Neuronal stem cell (in vitro differentiated cells): ENCODE results near the gene S100P.
"Not testable (repeated sequence)": the region's sequence is repeated elsewhere in the genome, so short reads cannot be mapped to it uniquely, and the experiment has no call there.

Experiments
- DNase-seq: peaks from one replicate; pipeline ENCODE4 v3.0.0-alpha.2; 2013; ENCODE audit warnings: low spot score
- H2AFZ ChIP-seq: one replicate; pipeline ENCODE4 v1.6.1; 2013; ENCODE audit warnings: mild to moderate bottlenecking, low read length, inconsistent platforms
- H2AK5ac ChIP-seq: 2 replicates; pipeline ENCODE4 v1.6.1; 2013; ENCODE audit warnings: low read depth, mild to moderate bottlenecking, inconsistent platforms, low read length, moderate library complexity, mixed read lengths
- H2BK120ac ChIP-seq: 2 replicates; pipeline ENCODE4 v1.6.1; 2013; ENCODE audit warnings: low read depth, mild to moderate bottlenecking, inconsistent platforms, low read length, moderate library complexity, mixed read lengths
- H2BK12ac ChIP-seq: one replicate; pipeline ENCODE4 v1.6.1; 2013; ENCODE audit warnings: low read length, inconsistent platforms
- H2BK15ac ChIP-seq: 2 replicates; pipeline ENCODE4 v1.6.1; 2013; ENCODE audit warnings: mild to moderate bottlenecking, low read length, inconsistent platforms, mixed read lengths
- H2BK5ac ChIP-seq: one replicate; pipeline ENCODE4 v1.6.1; 2013; ENCODE audit warnings: inconsistent platforms, mild to moderate bottlenecking, low read length, moderate library complexity
- H3K14ac ChIP-seq: one replicate; pipeline ENCODE4 v1.6.1; 2013; ENCODE audit warnings: low read length, inconsistent platforms
- H3K18ac ChIP-seq: 2 replicates; pipeline ENCODE4 v1.6.1; 2013; ENCODE audit warnings: low read length, inconsistent platforms
- H3K23ac ChIP-seq: 2 replicates; pipeline ENCODE4 v1.6.1; 2013; ENCODE audit warnings: low read depth, mild to moderate bottlenecking, mixed read lengths, low read length, inconsistent platforms; ENCODE audit not compliant: poor library complexity
- H3K27ac ChIP-seq: replicated peaks from 3 replicates; pipeline ENCODE4 v1.5.1; 2013; ENCODE audit warnings: low read length, inconsistent platforms
- H3K27me3 ChIP-seq, 3 experiments: 2 replicates each; pipeline ENCODE4 v1.6.1; 2013; ENCODE audit warnings: low read length in 3 of 3, mild to moderate bottlenecking in 2 of 3, inconsistent platforms in 1 of 3, low read depth in 1 of 3, mixed read lengths in 1 of 3, moderate library complexity in 1 of 3; ENCODE audit not compliant: control insufficient read depth in 3 of 3, insufficient read depth in 3 of 3
- H3K36me3 ChIP-seq, 2 donors: replicated peaks in 1 of 2; 2 replicates each; pipeline ENCODE4 v1.6.1; 2013; ENCODE audit warnings: low read length in 2 of 2; ENCODE audit not compliant: control insufficient read depth in 2 of 2, insufficient read depth in 2 of 2
- H3K4ac ChIP-seq: 2 replicates; pipeline ENCODE4 v1.6.1; 2013; ENCODE audit warnings: inconsistent platforms, mild to moderate bottlenecking, low read length, moderate library complexity
- H3K4me1 ChIP-seq, 2 donors: 1 replicate in 1 of 2; 2 replicates in 1 of 2; pipeline ENCODE4 v1.6.1; 2013; ENCODE audit warnings: low read length in 2 of 2, low read depth in 1 of 2; ENCODE audit not compliant: control insufficient read depth in 2 of 2, insufficient read depth in 1 of 2
- H3K4me2 ChIP-seq: one replicate; pipeline ENCODE4 v1.6.1; 2013; ENCODE audit warnings: mild to moderate bottlenecking, low read length, inconsistent platforms; ENCODE audit not compliant: insufficient read depth, poor library complexity, severe bottlenecking
- H3K4me3 ChIP-seq, 2 donors: 2 replicates each; pipeline ENCODE4 v1.5.1; 2013; ENCODE audit warnings: low read length in 2 of 2, mild to moderate bottlenecking in 2 of 2, inconsistent platforms in 1 of 2, moderate library complexity in 1 of 2
- H3K79me1 ChIP-seq: one replicate; pipeline ENCODE4 v1.6.1; 2013; ENCODE audit warnings: low read depth, mild to moderate bottlenecking, inconsistent platforms, low read length, moderate library complexity
- H3K9ac ChIP-seq: one replicate; pipeline ENCODE4 v1.6.1; 2013; ENCODE audit warnings: mild to moderate bottlenecking, low read depth, low read length, inconsistent platforms; ENCODE audit not compliant: poor library complexity
- H3K9me3 ChIP-seq, 2 donors: replicated peaks in 1 of 2; 2 replicates each; pipeline versions ENCODE3 to v1.6.1; 2013; ENCODE audit warnings: low read length in 2 of 2, mild to moderate bottlenecking in 2 of 2, inconsistent platforms in 1 of 2, low read depth in 1 of 2, mixed read lengths in 1 of 2, moderate library complexity in 1 of 2; ENCODE audit not compliant: control insufficient read depth in 2 of 2, insufficient read depth in 1 of 2
- H4K8ac ChIP-seq: one replicate; pipeline ENCODE4 v1.6.1; 2013; ENCODE audit warnings: low read depth, mild to moderate bottlenecking, inconsistent platforms, low read length, moderate library complexity
- H4K91ac ChIP-seq: one replicate; pipeline ENCODE4 v1.6.1; 2013; ENCODE audit warnings: low read length, low read depth, mild to moderate bottlenecking, inconsistent platforms; ENCODE audit not compliant: poor library complexity
- WGBS, 2 donors: extraction: QIAGEN DNeasy Blood & Tissue Kit; methylation state at CpG; one replicate each; pipeline ENCODE4 v1.1.7; 2013; ENCODE audit warnings: missing lambda C conversion rate in 2 of 2, mixed read lengths in 1 of 2; ENCODE audit not compliant: insufficient read length in 2 of 2, insufficient replicate concordance in 1 of 2; ENCODE audit errors: extremely low coverage in 2 of 2; 5-methylcytosine and 5-hydroxymethylcytosine counted together

Gene S100P

GRCh38 chr4:6672541-6673190, 21.0 kb upstream of the S100P start:
- H3K27ac ChIP-seq, H2BK15ac ChIP-seq, H3K9ac ChIP-seq, H3K23ac ChIP-seq, H2BK12ac ChIP-seq, H4K91ac ChIP-seq, H4K8ac ChIP-seq, DNase-seq, H3K4ac ChIP-seq, H2AK5ac ChIP-seq, H2AFZ ChIP-seq, H3K27me3 ChIP-seq, H2BK5ac ChIP-seq, H2BK120ac ChIP-seq, H3K4me1 ChIP-seq, H3K4me2 ChIP-seq, H3K9me3 ChIP-seq, H3K4me3 ChIP-seq, H3K14ac ChIP-seq, H3K18ac ChIP-seq, H3K79me1 ChIP-seq: not testable (repeated sequence)
- peaks cover 13 to 23% of the 10 kb centered on the region in 2 donors for H3K36me3 ChIP-seq
- no CpG with 5 or more reads among the region's 34 CpGs for WGBS, 2 donors

DNA sequence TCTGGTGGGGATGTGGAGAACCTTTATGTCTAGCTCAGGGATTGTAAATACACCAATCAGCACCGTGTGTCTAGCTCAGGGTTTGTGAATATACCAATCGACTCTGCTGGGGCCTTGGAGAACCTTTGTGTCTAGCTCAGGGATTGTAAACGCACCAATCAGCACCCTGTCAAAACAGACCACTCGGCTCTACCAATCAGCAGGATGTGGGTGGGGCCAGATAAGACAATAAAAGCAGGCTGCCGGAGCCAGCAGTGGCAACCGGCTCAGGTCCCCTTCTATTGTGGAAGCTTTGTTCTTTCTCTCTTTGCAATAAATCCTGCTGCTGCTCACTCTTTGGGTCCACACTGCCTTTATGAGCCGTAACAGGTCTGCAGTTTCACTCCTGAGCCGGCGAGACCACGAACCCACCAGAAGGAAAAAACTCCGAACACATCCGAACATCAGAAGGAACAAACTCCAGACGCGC, 20.5 kb upstream of the S100P start:
- H3K14ac ChIP-seq, DNase-seq, H3K18ac ChIP-seq, H2BK120ac ChIP-seq, H3K23ac ChIP-seq, H4K8ac ChIP-seq, H4K91ac ChIP-seq, H3K79me1 ChIP-seq, H2AK5ac ChIP-seq, H3K9me3 ChIP-seq, H3K4ac ChIP-seq, H3K27me3 ChIP-seq, H3K9ac ChIP-seq, H2BK5ac ChIP-seq, H2BK15ac ChIP-seq, H2BK12ac ChIP-seq, H3K4me1 ChIP-seq: not testable (repeated sequence)
- Histone ChIP-seq H3K27ac (peak overlapping the region; percentile 69), H3K4me2 (peak overlapping the region; percentile 61), H3K36me3 (peaks cover 13 to 23% of the 10 kb centered on the region in 2 donors), H2AFZ (peak overlapping the region; percentile 90), H3K4me3 (peak overlapping the region; percentile 60 to 75)
- WGBS, 2 donors, result no CpG with 5 or more reads among the region's 14 CpGs

DNA sequence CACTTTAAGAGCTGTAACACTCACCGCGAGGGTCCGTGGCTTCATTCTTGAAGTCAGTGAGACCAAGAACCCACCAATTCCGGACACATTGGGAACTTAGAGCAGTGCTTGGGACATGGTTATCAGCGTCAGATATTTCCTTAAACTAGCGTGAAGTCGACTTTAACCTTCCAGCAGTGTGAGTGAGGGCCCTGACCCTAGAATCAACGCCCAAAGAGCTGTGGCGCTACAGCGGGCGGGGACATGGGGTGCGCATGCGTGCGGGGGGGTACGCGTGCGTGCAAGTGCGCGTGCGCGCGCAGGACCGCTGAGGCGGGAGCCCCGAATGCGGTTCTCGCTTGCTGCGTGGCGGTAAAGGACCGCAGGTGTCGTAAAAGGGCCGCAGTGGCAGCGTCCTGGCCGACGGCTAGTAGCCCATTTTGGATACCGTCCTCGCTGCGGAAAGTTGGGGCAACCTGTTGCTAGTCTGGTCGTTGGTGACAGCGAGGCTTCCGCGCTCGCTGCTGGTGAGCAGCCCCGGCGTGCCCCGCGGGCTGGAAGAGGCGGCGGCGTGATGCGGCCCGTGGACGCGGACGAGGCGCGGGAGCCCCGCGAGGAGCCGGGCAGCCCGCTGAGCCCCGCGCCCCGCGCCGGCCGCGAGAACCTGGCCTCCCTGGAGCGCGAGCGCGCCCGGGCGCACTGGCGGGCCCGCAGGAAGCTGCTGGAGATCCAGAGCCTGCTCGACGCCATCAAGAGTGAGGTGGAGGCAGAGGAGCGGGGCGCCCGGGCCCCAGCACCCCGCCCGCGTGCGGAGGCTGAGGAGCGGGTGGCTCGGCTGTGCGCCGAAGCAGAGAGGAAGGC, 19.8 kb upstream of the S100P start:
- no peak overlapping the region for H4K91ac ChIP-seq
- peaks cover 8% of the 10 kb centered on the region for H3K79me1 ChIP-seq
- H2BK5ac ChIP-seq, result peak overlapping the region; percentile 31
- H2AK5ac ChIP-seq, result peak overlapping the region; percentile 17
- H2BK12ac ChIP-seq, result no peak overlapping the region
- no peak overlapping the region for H4K8ac ChIP-seq
- H3K27me3 ChIP-seq, result peaks cover 0 to 6% (median 0%) of the 10 kb centered on the region in 3 experiments
- H3K18ac ChIP-seq, result peak overlapping the region; percentile 89
- peak overlapping the region; percentile 75 for H3K27ac ChIP-seq
- peak overlapping the region; percentile 92 for H3K23ac ChIP-seq
- no CpG with 5 or more reads among the region's 89 CpGs for WGBS, 2 donors
- peaks cover 0 to 8% of the 10 kb centered on the region in 2 donors for H3K4me1 ChIP-seq
- peaks cover 15 to 23% of the 10 kb centered on the region in 2 donors for H3K36me3 ChIP-seq
- peak overlapping the region; percentile 60 to 95 for H3K4me3 ChIP-seq
- H2AFZ ChIP-seq, result peak overlapping the region; percentile 90
- peak overlapping the region; percentile 82 for H3K4me2 ChIP-seq
- peaks cover 0 to 7% of the 10 kb centered on the region in 2 donors for H3K9me3 ChIP-seq
- H3K4ac ChIP-seq, result no peak overlapping the region
- peak overlapping the region; percentile 43 for H3K14ac ChIP-seq
- H3K9ac ChIP-seq, result peak overlapping the region; percentile 95
- DNase-seq, result peak; percentile 94
- no peak overlapping the region for H2BK120ac ChIP-seq
- H2BK15ac ChIP-seq, result no peak overlapping the region
